ACC112 (cell line): ENCODE data around the gene BDP1.
"Not testable (repeated sequence)": the region's sequence is repeated elsewhere in the genome, so short reads cannot be mapped to it uniquely, and the experiment has no call there.

Experiments used
- H2AFZ ChIP-seq: fragments of 200-600 bp; sonication (generic); one replicate; pipeline ENCODE4 v1.6.0; 2017; ENCODE audit warnings: antibody characterized with exemption, low read length; ENCODE audit not compliant: unreplicated experiment
- H3K27ac ChIP-seq: fragments of 200-600 bp; sonication (generic); 2 replicates; pipeline ENCODE4 v1.5.1; 2014; ENCODE audit warnings: low read depth, mild to moderate bottlenecking, antibody characterized with exemption, low read length, moderate library complexity
- H3K27me3 ChIP-seq: fragments of 200-600 bp; sonication (generic); 2 replicates; pipeline ENCODE4 v1.6.1; 2014; ENCODE audit warnings: mild to moderate bottlenecking, antibody characterized with exemption, low read length, moderate library complexity, mixed read lengths; ENCODE audit not compliant: insufficient read depth
- H3K36me3 ChIP-seq: fragments of 200-600 bp; sonication (generic); 2 replicates; pipeline ENCODE4 v1.6.1; 2016; ENCODE audit warnings: mild to moderate bottlenecking, antibody characterized with exemption, low read length, moderate library complexity, mixed read lengths; ENCODE audit not compliant: insufficient read depth
- H3K4me1 ChIP-seq: fragments of 200-600 bp; sonication (generic); one replicate; pipeline ENCODE4 v1.6.1; 2016; ENCODE audit warnings: low read length, mixed read lengths; ENCODE audit not compliant: insufficient read depth, unreplicated experiment, control insufficient read depth
- H3K4me3 ChIP-seq: fragments of 200-600 bp; sonication (generic); 2 replicates; pipeline ENCODE4 v1.5.1; 2014; ENCODE audit warnings: mild to moderate bottlenecking, low read depth, low read length
- H3K79me2 ChIP-seq: fragments of 200-600 bp; sonication (generic); one replicate; pipeline ENCODE4 v1.6.0; 2016; ENCODE audit warnings: low read length; ENCODE audit not compliant: control insufficient read depth, unreplicated experiment, insufficient read depth

The BDP1 gene

DNA sequence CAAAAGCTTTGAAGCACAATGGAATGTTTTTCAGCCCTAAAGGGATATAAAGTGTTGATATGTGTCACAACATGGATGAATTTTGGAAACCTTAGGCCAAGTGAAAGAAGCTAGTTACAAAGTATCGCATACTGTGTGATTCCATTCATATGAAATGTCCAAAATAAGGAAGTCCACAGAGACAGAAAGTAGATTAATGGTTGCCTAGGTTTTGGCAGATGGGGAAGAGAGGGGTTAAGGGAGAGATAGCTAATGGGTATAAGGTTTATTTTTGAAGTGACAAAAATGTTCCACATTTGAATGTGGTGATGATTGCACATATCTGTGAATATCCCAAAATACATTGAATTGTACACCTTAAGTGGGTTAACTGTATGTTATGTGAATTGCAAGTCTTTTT, 74.2 kb downstream of the BDP1 start:
- H3K4me1 ChIP-seq: peaks cover 17% of the 10 kb centered on the region
- H3K27me3 ChIP-seq: no peaks in the 10 kb centered on the region
- H3K27ac ChIP-seq: no peak overlapping the region
- no peaks in the 10 kb centered on the region for H3K79me2 ChIP-seq
- H2AFZ ChIP-seq: no peak overlapping the region
- peaks cover 6% of the 10 kb centered on the region; the same call in 1 of the 2 replicates for H3K36me3 ChIP-seq
- no peak overlapping the region for H3K4me3 ChIP-seq

GRCh38 chr5:71533142-71533541, 77.7 kb downstream of the BDP1 start:
- peak overlapping the region; percentile 84 for H3K27ac ChIP-seq
- H2AFZ ChIP-seq: no peak overlapping the region
- H3K4me1 ChIP-seq: peaks cover 17% of the 10 kb centered on the region
- H3K79me2 ChIP-seq: peaks cover 4% of the 10 kb centered on the region
- no peaks in the 10 kb centered on the region for H3K27me3 ChIP-seq
- H3K36me3 ChIP-seq: peaks cover 16% of the 10 kb centered on the region
- peak overlapping the region; percentile 22; the same call in 1 of the 2 replicates for H3K4me3 ChIP-seq

DNA sequence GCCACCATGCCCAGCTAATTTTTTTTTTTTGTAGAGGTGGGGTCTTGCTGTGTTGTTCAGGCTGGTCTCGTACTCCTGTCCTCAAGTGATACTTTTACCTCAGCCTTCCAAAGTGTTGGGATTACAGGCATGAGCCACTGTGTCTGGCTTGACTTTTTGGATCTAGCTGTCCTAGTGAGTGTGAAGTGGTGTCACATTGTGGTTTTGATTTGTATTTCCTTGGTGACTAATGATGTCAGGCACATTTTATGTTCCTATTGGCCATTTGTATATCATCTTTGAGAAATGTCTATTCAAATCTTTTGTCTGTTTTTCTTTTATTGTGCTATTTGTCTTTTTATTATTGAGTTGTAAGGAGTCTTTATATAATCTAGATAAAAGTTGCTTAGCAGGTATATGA, 78.2 kb downstream of the BDP1 start:
- Histone ChIP-seq H2AFZ (no peak overlapping the region), H3K79me2 (peaks cover 4% of the 10 kb centered on the region), H3K27me3 (no peaks in the 10 kb centered on the region), H3K4me3 (peak overlapping the region; percentile 22; the same call in 1 of the 2 replicates), H3K27ac (peak overlapping the region; percentile 84), H3K36me3 (peaks cover 16% of the 10 kb centered on the region), H3K4me1 (peaks cover 17% of the 10 kb centered on the region)

DNA sequence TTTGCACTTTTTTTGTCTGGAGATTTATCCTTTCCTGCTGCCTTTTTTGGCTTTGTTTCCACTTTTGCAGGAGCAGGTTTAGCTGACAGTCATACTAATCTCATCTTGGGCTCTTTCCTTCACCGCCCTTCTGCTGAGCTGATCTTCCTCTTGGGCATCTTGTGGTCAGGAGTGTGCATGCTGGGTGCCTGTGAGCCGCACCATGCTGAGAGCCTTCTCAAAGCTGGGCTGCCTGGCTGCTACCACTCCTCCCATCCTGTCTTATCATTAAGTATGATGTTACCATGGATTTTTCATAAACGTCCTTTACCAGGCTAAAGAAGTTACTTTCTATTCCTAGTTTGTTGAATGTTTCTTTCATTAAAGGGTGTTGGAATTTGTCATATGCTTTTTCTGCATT, 82.2 kb downstream of the BDP1 start:
- Histone ChIP-seq H3K4me1 (peaks cover 15% of the 10 kb centered on the region), H3K36me3 (peaks cover 38% of the 10 kb centered on the region), H3K79me2 (peaks cover 4% of the 10 kb centered on the region), H3K4me3 (no peak overlapping the region), H3K27me3 (no peaks in the 10 kb centered on the region), H2AFZ (no peak overlapping the region), H3K27ac (no peak overlapping the region)

DNA sequence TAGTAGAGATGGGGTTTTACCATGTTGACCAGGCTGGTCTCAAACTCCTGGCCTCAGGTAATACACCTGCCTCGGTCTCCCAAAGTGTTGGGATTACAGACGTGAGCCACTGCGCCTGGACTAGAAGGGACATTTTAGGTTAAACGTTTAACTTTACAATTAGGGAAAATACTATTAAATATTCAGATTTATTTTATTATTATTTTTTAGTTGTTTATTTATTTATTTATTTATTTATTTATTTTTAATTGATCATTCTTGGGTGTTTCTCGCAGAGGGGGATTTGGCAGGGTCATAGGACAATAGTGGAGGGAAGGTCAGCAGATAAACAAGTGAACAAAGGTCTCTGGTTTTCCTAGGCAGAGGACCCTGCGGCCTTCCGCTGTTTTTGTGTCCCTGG, 95.4 kb downstream of the BDP1 start:
- not testable (repeated sequence) for H3K27me3 ChIP-seq, H3K79me2 ChIP-seq, H3K4me3 ChIP-seq, H3K4me1 ChIP-seq, H2AFZ ChIP-seq, H3K27ac ChIP-seq
- H3K36me3 ChIP-seq: peaks cover 34% of the 10 kb centered on the region

- peaks cover 34% of the 10 kb centered on the region for H3K36me3 ChIP-seq
- not testable (repeated sequence) for H3K4me1 ChIP-seq, H3K27me3 ChIP-seq, H2AFZ ChIP-seq, H3K4me3 ChIP-seq, H3K27ac ChIP-seq, H3K79me2 ChIP-seq
These were observed 96.1 kb downstream of the BDP1 start for GRCh38 chr5:71551582-71551981.

DNA sequence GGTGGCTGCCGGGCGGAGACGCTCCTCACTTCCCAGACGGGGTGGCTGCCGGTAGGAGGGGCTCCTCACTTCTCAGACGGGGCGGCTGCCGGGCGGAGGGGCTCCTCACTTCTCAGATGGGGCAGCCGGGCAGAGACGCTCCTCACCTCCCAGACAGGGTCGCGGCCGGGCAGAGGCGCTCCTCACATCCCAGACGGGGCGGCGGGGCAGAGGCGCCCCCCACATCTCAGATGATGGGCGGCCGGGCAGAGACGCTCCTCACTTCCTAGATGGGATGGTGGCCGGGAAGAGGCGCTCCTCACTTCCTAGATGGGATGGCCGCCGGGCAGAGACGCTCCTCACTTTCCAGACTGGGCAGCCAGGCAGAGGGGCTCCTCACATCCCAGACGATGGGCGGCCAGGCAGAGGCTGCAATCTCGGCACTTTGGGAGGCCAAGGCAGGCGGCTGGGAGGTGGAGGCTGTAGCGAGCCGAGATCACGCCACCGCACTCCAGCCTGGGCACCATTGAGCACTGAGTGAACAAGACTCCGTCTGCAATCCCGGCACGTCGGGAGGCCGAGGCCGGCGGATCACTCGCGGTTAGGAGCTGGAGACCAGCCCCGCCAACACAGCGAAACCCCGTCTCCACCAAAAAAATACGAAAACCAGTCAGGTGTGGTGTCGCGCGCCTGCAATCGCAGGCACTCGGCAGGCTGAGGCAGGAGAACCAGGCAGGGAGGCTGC, 96.7 kb downstream of the BDP1 start:
- H3K27me3 ChIP-seq, H3K4me3 ChIP-seq, H3K4me1 ChIP-seq, H2AFZ ChIP-seq, H3K27ac ChIP-seq, H3K79me2 ChIP-seq: not testable (repeated sequence)
- peaks cover 31% of the 10 kb centered on the region for H3K36me3 ChIP-seq

DNA sequence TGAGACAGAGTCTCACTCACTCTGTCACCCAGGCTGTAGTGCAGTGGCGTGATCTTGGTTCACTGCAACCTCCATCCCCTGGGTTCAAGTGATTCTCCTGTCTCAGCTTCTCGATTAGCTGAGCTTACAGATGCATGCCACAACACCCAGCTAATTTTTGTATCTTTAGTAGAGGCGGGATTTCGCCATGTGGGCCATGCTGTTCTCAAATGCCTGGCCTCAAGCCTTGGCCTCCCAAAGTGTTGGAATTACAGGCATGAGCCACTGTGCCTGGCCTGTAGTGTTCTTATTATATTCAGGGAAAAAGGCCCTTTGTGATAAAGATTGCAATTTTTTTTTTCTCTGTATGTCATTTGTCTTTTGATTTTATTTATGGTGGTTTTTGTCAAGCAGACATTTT, 107.7 kb downstream of the BDP1 start:
- no peaks in the 10 kb centered on the region for H3K27me3 ChIP-seq
- H3K36me3 ChIP-seq: peaks cover 33% of the 10 kb centered on the region
- no peak overlapping the region for H2AFZ ChIP-seq
- no peak overlapping the region for H3K27ac ChIP-seq
- H3K4me1 ChIP-seq: no peaks in the 10 kb centered on the region
- no peaks in the 10 kb centered on the region for H3K79me2 ChIP-seq
- no peak overlapping the region for H3K4me3 ChIP-seq

DNA sequence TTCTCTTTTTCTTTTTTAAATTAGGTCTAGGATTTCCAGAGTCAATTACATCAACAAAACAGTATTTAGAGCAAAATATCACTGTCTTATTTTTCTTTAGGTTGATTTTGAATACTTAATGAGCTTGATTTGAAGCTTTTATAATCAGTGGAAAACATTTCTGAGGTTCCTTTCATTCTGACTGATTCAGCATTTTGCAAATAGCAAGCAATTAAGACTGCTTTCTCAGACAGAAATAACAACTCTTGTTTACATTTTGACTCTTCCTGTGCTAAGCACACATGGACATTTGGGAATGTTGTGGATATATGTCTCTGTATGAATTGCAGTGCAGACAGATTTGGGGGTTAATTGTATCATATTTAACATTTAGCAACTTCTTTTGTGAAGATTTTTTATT, 109.4 kb downstream of the BDP1 start:
- Histone ChIP-seq H3K4me1 (no peaks in the 10 kb centered on the region), H3K36me3 (peaks cover 24% of the 10 kb centered on the region), H3K27me3 (no peaks in the 10 kb centered on the region), H3K4me3 (no peak overlapping the region), H3K79me2 (no peaks in the 10 kb centered on the region), H3K27ac (no peak overlapping the region), H2AFZ (no peak overlapping the region)

DNA sequence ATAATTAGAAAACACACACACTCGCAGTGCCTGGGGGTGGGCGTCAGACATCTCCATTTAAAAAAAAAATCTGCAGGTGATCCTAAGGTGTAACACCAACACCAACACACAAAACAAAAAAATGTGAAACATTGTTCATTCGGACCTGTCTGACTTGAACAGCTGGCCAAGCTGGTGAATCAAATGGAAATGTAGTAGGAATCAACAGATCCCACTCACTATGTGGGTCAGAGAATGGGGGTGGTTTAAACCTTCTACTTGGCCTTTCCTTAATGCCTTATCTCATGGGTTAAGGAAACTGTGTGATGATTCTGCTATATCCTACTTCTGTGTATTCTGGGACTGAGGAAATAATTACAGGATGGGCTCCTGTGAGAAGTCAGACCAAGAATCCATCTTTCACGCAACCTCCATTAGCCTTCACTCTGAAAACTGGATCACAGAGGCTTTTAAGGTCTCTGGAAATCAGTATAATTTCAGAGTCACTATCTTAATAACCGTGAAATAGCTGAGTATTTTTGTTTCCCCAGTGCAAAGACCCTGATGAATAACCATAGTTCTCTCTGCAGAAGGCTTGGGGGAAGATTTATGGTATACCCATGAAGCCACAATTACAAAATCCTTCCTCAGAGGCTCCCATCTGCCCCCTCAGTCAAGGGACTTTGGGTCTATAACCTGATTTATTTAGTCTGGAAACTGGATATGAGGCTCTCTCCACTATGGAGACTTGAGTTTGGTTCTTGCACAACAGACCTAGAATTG, 114.5 kb downstream of the BDP1 start:
- H3K4me3 ChIP-seq: no peak overlapping the region
- H3K27ac ChIP-seq: no peak overlapping the region
- H3K79me2 ChIP-seq: no peaks in the 10 kb centered on the region
- H2AFZ ChIP-seq: no peak overlapping the region
- no peaks in the 10 kb centered on the region for H3K4me1 ChIP-seq
- H3K27me3 ChIP-seq: no peaks in the 10 kb centered on the region
- H3K36me3 ChIP-seq: peaks cover 9% of the 10 kb centered on the region; the same call in 1 of the 2 replicates

DNA sequence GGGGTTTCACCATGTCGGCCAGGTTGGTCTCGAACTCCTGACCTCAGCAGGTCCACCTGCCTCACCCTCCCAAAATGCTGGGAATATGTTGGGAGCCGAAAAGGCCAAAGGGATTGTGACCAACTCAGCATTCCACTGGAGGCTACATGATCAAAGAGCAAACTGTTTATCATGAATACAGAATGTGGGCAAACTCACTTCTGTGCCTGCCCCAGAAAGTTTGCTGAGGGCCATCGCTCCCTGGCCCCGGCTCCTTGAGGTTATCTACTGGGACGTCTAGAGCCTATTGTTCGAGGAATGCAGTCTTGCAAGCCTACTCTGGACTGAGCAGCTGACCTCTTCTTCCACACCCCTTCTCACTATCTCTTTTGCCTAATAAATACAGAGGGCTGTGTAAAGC, 116.4 kb downstream of the BDP1 start:
- not testable (repeated sequence) for H3K36me3 ChIP-seq, H3K4me1 ChIP-seq, H2AFZ ChIP-seq, H3K27ac ChIP-seq, H3K4me3 ChIP-seq, H3K79me2 ChIP-seq, H3K27me3 ChIP-seq
